Measurements from ENCODE around the gene MRI1.

The MRI1 gene

DNA sequence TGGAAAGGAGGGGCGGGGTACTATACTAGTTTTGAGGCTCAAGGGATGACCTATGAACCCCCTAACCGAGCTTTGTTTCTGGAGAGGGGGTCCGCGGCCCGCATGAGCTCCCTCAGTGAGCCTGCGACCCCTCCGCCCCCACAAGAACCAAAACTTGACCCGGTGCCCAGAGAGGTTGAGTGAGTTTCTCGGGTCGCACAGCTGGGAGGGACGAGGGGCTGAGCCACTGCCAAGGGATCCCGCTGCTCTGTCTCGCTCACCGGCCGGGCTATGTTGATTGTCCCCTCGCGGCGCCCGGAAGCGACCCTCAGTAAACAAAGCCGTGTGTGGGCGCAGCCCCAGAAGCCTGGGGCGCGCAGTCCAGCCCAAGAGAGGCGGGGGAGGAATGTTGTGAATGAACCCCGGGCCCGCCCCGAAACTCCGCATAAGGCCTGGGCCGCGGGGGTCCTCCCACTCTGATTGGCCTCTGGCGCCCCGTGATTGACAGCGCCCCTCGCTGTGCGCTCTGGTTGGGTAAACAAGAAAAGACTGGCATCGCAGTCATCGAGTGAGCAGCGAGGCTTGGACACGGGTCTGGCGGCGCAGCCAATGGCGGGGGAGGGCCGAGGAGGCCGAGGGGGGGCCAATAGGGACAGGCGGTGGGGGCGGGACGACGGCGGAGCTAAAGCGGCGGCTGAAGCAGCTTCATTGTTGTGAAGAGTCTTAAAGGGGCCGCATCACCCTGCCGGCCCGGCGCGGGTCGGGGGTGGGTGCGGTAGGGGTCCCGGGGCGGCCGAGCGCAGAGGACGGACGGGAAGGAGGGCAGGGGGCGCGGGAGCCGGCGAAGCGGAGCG lies 30.7 kb downstream of the MRI1 start, which contains the start of gene ZSWIM4 (continued):
- TF ChIP-seq, protein P1, sequence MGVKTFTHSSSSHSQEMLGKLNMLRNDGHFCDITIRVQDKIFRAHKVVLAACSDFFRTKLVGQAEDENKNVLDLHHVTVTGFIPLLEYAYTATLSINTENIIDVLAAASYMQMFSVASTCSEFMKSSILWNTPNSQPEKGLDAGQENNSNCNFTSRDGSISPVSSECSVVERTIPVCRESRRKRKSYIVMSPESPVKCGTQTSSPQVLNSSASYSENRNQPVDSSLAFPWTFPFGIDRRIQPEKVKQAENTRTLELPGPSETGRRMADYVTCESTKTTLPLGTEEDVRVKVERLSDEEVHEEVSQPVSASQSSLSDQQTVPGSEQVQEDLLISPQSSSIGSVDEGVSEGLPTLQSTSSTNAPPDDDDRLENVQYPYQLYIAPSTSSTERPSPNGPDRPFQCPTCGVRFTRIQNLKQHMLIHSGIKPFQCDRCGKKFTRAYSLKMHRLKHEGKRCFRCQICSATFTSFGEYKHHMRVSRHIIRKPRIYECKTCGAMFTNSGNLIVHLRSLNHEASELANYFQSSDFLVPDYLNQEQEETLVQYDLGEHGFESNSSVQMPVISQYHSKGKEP (tag by site-specific recombination; IDR thresholded peaks at IDR 0.05), result no peak
- TF ChIP-seq GLIS1 (tag by site-specific recombination; IDR thresholded peaks at IDR 0.05) (peak; percentile 96), ZNF610 (tag by site-specific recombination; IDR thresholded peaks at IDR 0.05; ENCODE audit: borderline replicate concordance) (no peak), ZNF747 (tag by site-specific recombination; IDR thresholded peaks at IDR 0.05) (no peak), PATZ1 (tag by site-specific recombination; IDR thresholded peaks at IDR 0.05) (peak; percentile 95), ZBTB1 (tag by site-specific recombination; IDR thresholded peaks at IDR 0.05) (no peak), KLF10 (tag by site-specific recombination; IDR thresholded peaks at IDR 0.05) (peak; percentile 24; the same call in 1 of the 2 replicates), ZBTB6 (tag by site-specific recombination; IDR thresholded peaks at IDR 0.05) (no peak), ZBTB7A (tag by site-specific recombination; IDR thresholded peaks at IDR 0.05; ENCODE audit: low read depth) (0 out of 2 replicates have a peak, but pooled peaks have one; percentile 54), ZNF350 (tag by site-specific recombination; IDR thresholded peaks at IDR 0.05) (no peak), ZBTB48 (tag by site-specific recombination; IDR thresholded peaks at IDR 0.05) (0 out of 2 replicates have a peak, but pooled peaks have one; percentile 25), ZFHX2 (tag by site-specific recombination; conservative IDR thresholded peaks at IDR 0.05) (peak; percentile 89), ZNF335 (tag by site-specific recombination; conservative IDR thresholded peaks at IDR 0.05) (peak; percentile 85)
- TF ChIP-seq, protein P2, sequence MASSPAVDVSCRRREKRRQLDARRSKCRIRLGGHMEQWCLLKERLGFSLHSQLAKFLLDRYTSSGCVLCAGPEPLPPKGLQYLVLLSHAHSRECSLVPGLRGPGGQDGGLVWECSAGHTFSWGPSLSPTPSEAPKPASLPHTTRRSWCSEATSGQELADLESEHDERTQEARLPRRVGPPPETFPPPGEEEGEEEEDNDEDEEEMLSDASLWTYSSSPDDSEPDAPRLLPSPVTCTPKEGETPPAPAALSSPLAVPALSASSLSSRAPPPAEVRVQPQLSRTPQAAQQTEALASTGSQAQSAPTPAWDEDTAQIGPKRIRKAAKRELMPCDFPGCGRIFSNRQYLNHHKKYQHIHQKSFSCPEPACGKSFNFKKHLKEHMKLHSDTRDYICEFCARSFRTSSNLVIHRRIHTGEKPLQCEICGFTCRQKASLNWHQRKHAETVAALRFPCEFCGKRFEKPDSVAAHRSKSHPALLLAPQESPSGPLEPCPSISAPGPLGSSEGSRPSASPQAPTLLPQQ (tag by site-specific recombination; IDR thresholded peaks at IDR 0.05), result no peak; the same call in 1 of the 2 replicates
- TF ChIP-seq, protein P3, sequence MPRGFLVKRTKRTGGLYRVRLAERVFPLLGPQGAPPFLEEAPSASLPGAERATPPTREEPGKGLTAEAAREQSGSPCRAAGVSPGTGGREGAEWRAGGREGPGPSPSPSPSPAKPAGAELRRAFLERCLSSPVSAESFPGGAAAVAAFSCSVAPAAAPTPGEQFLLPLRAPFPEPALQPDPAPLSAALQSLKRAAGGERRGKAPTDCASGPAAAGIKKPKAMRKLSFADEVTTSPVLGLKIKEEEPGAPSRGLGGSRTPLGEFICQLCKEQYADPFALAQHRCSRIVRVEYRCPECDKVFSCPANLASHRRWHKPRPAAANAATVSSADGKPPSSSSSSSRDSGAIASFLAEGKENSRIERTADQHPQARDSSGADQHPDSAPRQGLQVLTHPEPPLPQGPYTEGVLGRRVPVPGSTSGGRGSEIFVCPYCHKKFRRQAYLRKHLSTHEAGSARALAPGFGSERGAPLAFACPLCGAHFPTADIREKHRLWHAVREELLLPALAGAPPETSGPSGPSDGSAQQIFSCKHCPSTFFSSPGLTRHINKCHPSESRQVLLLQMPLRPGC (tag by site-specific recombination; IDR thresholded peaks at IDR 0.05), result no peak
- TF ChIP-seq, protein P4, sequence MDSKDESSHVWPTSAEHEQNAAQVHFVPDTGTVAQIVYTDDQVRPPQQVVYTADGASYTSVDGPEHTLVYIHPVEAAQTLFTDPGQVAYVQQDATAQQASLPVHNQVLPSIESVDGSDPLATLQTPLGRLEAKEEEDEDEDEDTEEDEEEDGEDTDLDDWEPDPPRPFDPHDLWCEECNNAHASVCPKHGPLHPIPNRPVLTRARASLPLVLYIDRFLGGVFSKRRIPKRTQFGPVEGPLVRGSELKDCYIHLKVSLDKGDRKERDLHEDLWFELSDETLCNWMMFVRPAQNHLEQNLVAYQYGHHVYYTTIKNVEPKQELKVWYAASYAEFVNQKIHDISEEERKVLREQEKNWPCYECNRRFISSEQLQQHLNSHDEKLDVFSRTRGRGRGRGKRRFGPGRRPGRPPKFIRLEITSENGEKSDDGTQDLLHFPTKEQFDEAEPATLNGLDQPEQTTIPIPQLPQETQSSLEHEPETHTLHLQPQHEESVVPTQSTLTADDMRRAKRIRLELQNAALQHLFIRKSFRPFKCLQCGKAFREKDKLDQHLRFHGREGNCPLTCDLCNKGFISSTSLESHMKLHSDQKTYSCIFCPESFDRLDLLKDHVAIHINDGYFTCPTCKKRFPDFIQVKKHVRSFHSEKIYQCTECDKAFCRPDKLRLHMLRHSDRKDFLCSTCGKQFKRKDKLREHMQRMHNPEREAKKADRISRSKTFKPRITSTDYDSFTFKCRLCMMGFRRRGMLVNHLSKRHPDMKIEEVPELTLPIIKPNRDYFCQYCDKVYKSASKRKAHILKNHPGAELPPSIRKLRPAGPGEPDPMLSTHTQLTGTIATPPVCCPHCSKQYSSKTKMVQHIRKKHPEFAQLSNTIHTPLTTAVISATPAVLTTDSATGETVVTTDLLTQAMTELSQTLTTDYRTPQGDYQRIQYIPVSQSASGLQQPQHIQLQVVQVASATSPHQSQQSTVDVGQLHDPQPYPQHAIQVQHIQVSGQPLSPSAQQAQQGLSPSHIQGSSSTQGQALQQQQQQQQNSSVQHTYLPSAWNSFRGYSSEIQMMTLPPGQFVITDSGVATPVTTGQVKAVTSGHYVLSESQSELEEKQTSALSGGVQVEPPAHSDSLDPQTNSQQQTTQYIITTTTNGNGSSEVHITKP (tag by site-specific recombination; IDR thresholded peaks at IDR 0.05), result peak; percentile 71
- TF ChIP-seq, protein P5, sequence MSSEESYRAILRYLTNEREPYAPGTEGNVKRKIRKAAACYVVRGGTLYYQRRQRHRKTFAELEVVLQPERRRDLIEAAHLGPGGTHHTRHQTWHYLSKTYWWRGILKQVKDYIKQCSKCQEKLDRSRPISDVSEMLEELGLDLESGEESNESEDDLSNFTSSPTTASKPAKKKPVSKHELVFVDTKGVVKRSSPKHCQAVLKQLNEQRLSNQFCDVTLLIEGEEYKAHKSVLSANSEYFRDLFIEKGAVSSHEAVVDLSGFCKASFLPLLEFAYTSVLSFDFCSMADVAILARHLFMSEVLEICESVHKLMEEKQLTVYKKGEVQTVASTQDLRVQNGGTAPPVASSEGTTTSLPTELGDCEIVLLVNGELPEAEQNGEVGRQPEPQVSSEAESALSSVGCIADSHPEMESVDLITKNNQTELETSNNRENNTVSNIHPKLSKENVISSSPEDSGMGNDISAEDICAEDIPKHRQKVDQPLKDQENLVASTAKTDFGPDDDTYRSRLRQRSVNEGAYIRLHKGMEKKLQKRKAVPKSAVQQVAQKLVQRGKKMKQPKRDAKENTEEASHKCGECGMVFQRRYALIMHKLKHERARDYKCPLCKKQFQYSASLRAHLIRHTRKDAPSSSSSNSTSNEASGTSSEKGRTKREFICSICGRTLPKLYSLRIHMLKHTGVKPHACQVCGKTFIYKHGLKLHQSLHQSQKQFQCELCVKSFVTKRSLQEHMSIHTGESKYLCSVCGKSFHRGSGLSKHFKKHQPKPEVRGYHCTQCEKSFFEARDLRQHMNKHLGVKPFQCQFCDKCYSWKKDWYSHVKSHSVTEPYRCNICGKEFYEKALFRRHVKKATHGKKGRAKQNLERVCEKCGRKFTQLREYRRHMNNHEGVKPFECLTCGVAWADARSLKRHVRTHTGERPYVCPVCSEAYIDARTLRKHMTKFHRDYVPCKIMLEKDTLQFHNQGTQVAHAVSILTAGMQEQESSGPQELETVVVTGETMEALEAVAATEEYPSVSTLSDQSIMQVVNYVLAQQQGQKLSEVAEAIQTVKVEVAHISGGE (tag by site-specific recombination; conservative IDR thresholded peaks at IDR 0.05; ENCODE audit: low read depth), result peak; percentile 60; the same call in 1 of the 2 replicates
